IMR-90 (cell line): Measurements from ENCODE around the gene NUDCD3. TPM values are rescaled to one million over a fixed set of nuclear protein-coding genes. Genes with fewer than 3 reads are reported as not detected.

Source experiments
- ATAC-seq: fragments of 200-7000 bp; cut with Tn5 transposase; 2 replicates; pipeline ENCODE4 v1.9.1; 2020; ENCODE audit warnings: low read depth, mild to moderate bottlenecking, moderate library complexity
- BruUV-seq: library from RNA; stranded (reverse); fragments of 400-500 nt; replicated peaks from 2 replicates; lab custom pipeline; 2021; lab: Mats Ljungman, UMichigan
- CTCF ChIA-PET: fragments of 300-600 bp; formaldehyde crosslinking; extraction: SDS; loops from one replicate; lab custom pipeline; 2021; ENCODE audit warnings: antibody characterized with exemption; lab: Yijun Ruan, JAX
- POLR2A ChIA-PET: fragments of 300-600 bp; sonication (Branson Sonifier 250); formaldehyde crosslinking; loops from one replicate; lab custom pipeline; 2022; ENCODE audit warnings: antibody characterized with exemption; ENCODE audit not compliant: unreplicated experiment; lab: Charles Lee
- DNase-seq: peaks from one replicate; pipeline ENCODE4 v3.0.0; 2013
- H2AFZ ChIP-seq: replicated peaks from 2 replicates; pipeline ENCODE3; 2013; ENCODE audit warnings: low read length, mild to moderate bottlenecking; ENCODE audit not compliant: poor library complexity
- H2AK5ac ChIP-seq: 2 replicates; pipeline ENCODE4 v1.6.1; 2013; ENCODE audit warnings: low read depth, low read length, inconsistent platforms
- H2AK9ac ChIP-seq: replicated peaks from 2 replicates; pipeline ENCODE3; 2013; ENCODE audit warnings: mild to moderate bottlenecking, low read depth, low read length, moderate library complexity; ENCODE audit not compliant: poor library complexity
- H2BK120ac ChIP-seq: 2 replicates; pipeline ENCODE4 v1.6.1; 2013; ENCODE audit warnings: low read depth, low read length, inconsistent platforms
- H2BK15ac ChIP-seq: 3 replicates; pipeline ENCODE4 v1.6.1; 2013; ENCODE audit warnings: low read depth, low read length, inconsistent platforms
- H2BK20ac ChIP-seq: 2 replicates; pipeline ENCODE4 v1.6.1; 2013; ENCODE audit warnings: low read depth, mild to moderate bottlenecking, inconsistent platforms, low read length, moderate library complexity
- H2BK5ac ChIP-seq: 2 replicates; pipeline ENCODE4 v1.6.1; 2013; ENCODE audit warnings: mild to moderate bottlenecking, low read depth, low read length, inconsistent platforms; ENCODE audit not compliant: poor library complexity, severe bottlenecking
- H3K14ac ChIP-seq: replicated peaks from 2 replicates; pipeline ENCODE4 v1.6.1; 2013; ENCODE audit warnings: low read depth, low read length, inconsistent platforms
- H3K18ac ChIP-seq: 2 replicates; pipeline ENCODE4 v1.6.1; 2013; ENCODE audit warnings: low read depth, low read length, control low read depth
- H3K23ac ChIP-seq: 2 replicates; pipeline ENCODE4 v1.6.1; 2013; ENCODE audit warnings: low read depth, low read length, inconsistent platforms
- H3K27ac ChIP-seq: 2 replicates; pipeline ENCODE4 v1.5.1; 2013; ENCODE audit warnings: mild to moderate bottlenecking, control low read depth, low read length; ENCODE audit not compliant: insufficient read depth
- H3K27me3 ChIP-seq: 2 replicates; pipeline ENCODE4 v1.6.1; 2013; ENCODE audit warnings: low read length; ENCODE audit not compliant: control insufficient read depth, insufficient read depth
- H3K36me3 ChIP-seq: 2 replicates; pipeline ENCODE4 v1.6.1; 2013; ENCODE audit warnings: low read length, mixed read lengths; ENCODE audit not compliant: control insufficient read depth, insufficient read depth
- H3K4ac ChIP-seq: 2 replicates; pipeline ENCODE4 v1.6.1; 2013; ENCODE audit warnings: low read depth, low read length, inconsistent platforms
- H3K4me1 ChIP-seq: 2 replicates; pipeline ENCODE4 v1.6.1; 2013; ENCODE audit warnings: low read length, mixed read lengths; ENCODE audit not compliant: control insufficient read depth, insufficient read depth
- H3K4me2 ChIP-seq: 2 replicates; pipeline ENCODE4 v1.6.1; 2013; ENCODE audit warnings: low read depth, mild to moderate bottlenecking, control low read depth, low read length, moderate library complexity
- H3K4me3 ChIP-seq: 2 replicates; pipeline ENCODE4 v1.5.1; 2013; ENCODE audit warnings: low read depth, mild to moderate bottlenecking, control low read depth, low read length, moderate library complexity; ENCODE audit not compliant: insufficient read depth
- H3K56ac ChIP-seq: 2 replicates; pipeline ENCODE4 v1.6.1; 2013; ENCODE audit warnings: low read length, inconsistent platforms; ENCODE audit not compliant: insufficient read depth; ENCODE audit errors: extremely low read depth
- H3K79me1 ChIP-seq, 2 experiments: 2 replicates each; pipeline ENCODE4 v1.6.1; 2013; ENCODE audit warnings: low read length in 2 of 2, inconsistent platforms in 1 of 2, low read depth in 1 of 2
- H3K9ac ChIP-seq: 2 replicates; pipeline ENCODE4 v1.6.1; 2013; ENCODE audit warnings: low read depth, low read length, control low read depth
- H3K9me1 ChIP-seq: 2 replicates; pipeline ENCODE4 v1.6.1; 2013; ENCODE audit warnings: low read length, inconsistent platforms; ENCODE audit not compliant: insufficient read depth
- H3K9me3 ChIP-seq: 2 replicates; pipeline ENCODE4 v1.6.1; 2013; ENCODE audit warnings: low read length; ENCODE audit not compliant: control insufficient read depth, insufficient read depth
- H4K20me1 ChIP-seq: 2 replicates; pipeline ENCODE4 v1.6.1; 2013; ENCODE audit warnings: low read length, inconsistent platforms; ENCODE audit not compliant: insufficient read depth
- H4K5ac ChIP-seq: 2 replicates; pipeline ENCODE4 v1.6.1; 2013; ENCODE audit warnings: mild to moderate bottlenecking, low read depth, low read length, control low read depth
- H4K8ac ChIP-seq, 2 experiments: 2 replicates each; pipeline ENCODE4 v1.6.1; 2013; ENCODE audit warnings: low read depth in 2 of 2, low read length in 2 of 2, control low read depth in 1 of 2, inconsistent platforms in 1 of 2
- H4K91ac ChIP-seq: 2 replicates; pipeline ENCODE4 v1.6.1; 2013; ENCODE audit warnings: low read depth, low read length, inconsistent platforms; ENCODE audit not compliant: insufficient read depth
- CEBPB ChIP-seq: IDR thresholded peaks from 2 replicates; pipeline ENCODE4 v1.6.1; 2012; ENCODE audit warnings: low read depth, low read length, improper control_type of control experiment
- CHD1 ChIP-seq: IDR thresholded peaks from 2 replicates; pipeline ENCODE4 v1.6.1; 2012; ENCODE audit warnings: low read depth, low read length, improper control_type of control experiment
- MXI1 ChIP-seq: IDR thresholded peaks from 2 replicates; pipeline ENCODE4 v1.6.1; 2012; ENCODE audit warnings: low read depth, mild to moderate bottlenecking, low read length, moderate library complexity, borderline replicate concordance
- NFE2L2 ChIP-seq: fragments of 150-350 bp; IDR thresholded peaks from 2 replicates; pipeline ENCODE4 v1.6.1; 2016; ENCODE audit warnings: low read depth, mild to moderate bottlenecking, low read length
- POLR2A ChIP-seq: IDR thresholded peaks from 2 replicates; pipeline ENCODE4 v1.6.1; 2012; ENCODE audit warnings: mild to moderate bottlenecking, low read depth, low read length
- RAD21 ChIP-seq: IDR thresholded peaks from 2 replicates; pipeline ENCODE4 v1.6.1; 2012; ENCODE audit warnings: low read length, improper control_type of control experiment
- RFX5 ChIP-seq: IDR thresholded peaks from 2 replicates; pipeline ENCODE4 v1.8.0; 2012; ENCODE audit warnings: low read depth, mild to moderate bottlenecking, low read length, moderate library complexity
- SMC3 ChIP-seq: fragments of 150-350 bp; IDR thresholded peaks from 2 replicates; pipeline ENCODE4 v1.6.1; 2016; ENCODE audit warnings: low read depth, mild to moderate bottlenecking, antibody characterized with exemption, low read length, moderate library complexity
- dilution Hi-C: fragments of 300-500 bp; cut with HindIII; formaldehyde crosslinking; loops from one replicate; pipeline ENCODE4 v1.14.3; 2018; ENCODE audit warnings: low sequenced_read_pairs; ENCODE audit not compliant: unreplicated experiment
- in situ Hi-C: fragments of 300-500 bp; cut with MboI; formaldehyde crosslinking; loops from 3 replicates; pipeline ENCODE4 v1.14.3; 2019; ENCODE audit warnings: low sequenced_read_pairs, inconsistent platforms, mixed read lengths
- intact Hi-C: fragments of 100-400 bp; cut with micrococcal nuclease; formaldehyde crosslinking; loops from 2 replicates; pipeline ENCODE4 v1.10.0; 2022
- polyA plus RNA-seq, 3 experiments: library from polyadenylated mRNA; depleted of rRNA; stranded (reverse); fragments of >200 nt; gene quantifications; 2 replicates each; pipeline ENCODE4 v1.2.3, GENCODE V29; 2012; ENCODE audit warnings: low replicate concordance in 1 of 3
- total RNA-seq: library from RNA; depleted of rRNA; stranded (reverse); fragments of >200 nt; gene quantifications from 2 replicates; pipeline ENCODE4 v1.2.3, GENCODE V29; 2012
- TF ChIP-seq, protein P1 (sequence below): fragments of 150-350 bp; IDR thresholded peaks from 2 replicates; pipeline ENCODE4 v1.6.1; 2017; ENCODE audit warnings: mild to moderate bottlenecking, antibody characterized with exemption, low read length, low read depth
- TF ChIP-seq, protein P2 (sequence below): fragments of 150-350 bp; IDR thresholded peaks from 2 replicates; pipeline ENCODE4 v1.6.1; 2016; ENCODE audit warnings: low read depth, mild to moderate bottlenecking, low read length, moderate library complexity, borderline replicate concordance
- TF ChIP-seq, protein P3 (sequence below): conservative IDR thresholded peaks from 2 replicates; pipeline ENCODE4 v1.5.1; 2012; ENCODE audit warnings: mild to moderate bottlenecking, low read depth, low read length, improper control_type of control experiment

Gene NUDCD3
- total and polyA plus RNA-seq, 2 of the 4 experiments (the other 2 are of a cell fraction) = 49.5 to 76.0 TPM

DNA sequence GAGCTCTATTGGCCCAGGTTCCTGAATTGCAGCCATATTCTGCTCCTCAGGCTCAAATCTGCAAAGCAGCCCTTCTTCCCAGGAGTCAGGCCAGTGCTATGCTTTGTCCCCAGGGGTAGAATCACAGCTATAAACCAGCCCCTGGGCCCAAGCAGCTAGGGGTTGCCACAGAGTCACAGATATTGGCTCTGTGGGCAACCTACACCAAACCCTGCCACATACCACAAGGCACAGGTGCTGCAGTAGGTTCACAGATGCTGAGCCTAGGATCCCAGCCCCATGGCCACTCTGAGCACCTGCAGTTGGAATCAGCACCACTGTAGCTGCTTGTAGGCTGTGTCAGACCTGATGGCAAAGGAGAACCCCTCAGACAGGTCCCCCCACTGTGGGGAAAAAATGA is 122.0 kb downstream of the NUDCD3 start:
- no peaks in the 10 kb centered on the region; the same call in 1 of the 2 replicates for H3K27me3 ChIP-seq
- no peak for DNase-seq
- H2AK5ac ChIP-seq = no peak overlapping the region
- H4K20me1 ChIP-seq = no peaks in the 10 kb centered on the region
- TF ChIP-seq, protein P1, sequence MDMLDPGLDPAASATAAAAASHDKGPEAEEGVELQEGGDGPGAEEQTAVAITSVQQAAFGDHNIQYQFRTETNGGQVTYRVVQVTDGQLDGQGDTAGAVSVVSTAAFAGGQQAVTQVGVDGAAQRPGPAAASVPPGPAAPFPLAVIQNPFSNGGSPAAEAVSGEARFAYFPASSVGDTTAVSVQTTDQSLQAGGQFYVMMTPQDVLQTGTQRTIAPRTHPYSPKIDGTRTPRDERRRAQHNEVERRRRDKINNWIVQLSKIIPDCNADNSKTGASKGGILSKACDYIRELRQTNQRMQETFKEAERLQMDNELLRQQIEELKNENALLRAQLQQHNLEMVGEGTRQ = no peak
- no peak for TF ChIP-seq SMC3
- TF ChIP-seq CHD1 = no peak
- TF ChIP-seq, protein P2, sequence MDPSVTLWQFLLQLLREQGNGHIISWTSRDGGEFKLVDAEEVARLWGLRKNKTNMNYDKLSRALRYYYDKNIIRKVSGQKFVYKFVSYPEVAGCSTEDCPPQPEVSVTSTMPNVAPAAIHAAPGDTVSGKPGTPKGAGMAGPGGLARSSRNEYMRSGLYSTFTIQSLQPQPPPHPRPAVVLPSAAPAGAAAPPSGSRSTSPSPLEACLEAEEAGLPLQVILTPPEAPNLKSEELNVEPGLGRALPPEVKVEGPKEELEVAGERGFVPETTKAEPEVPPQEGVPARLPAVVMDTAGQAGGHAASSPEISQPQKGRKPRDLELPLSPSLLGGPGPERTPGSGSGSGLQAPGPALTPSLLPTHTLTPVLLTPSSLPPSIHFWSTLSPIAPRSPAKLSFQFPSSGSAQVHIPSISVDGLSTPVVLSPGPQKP = no peak
- TF ChIP-seq MXI1 = no peak
- TF ChIP-seq, protein P3, sequence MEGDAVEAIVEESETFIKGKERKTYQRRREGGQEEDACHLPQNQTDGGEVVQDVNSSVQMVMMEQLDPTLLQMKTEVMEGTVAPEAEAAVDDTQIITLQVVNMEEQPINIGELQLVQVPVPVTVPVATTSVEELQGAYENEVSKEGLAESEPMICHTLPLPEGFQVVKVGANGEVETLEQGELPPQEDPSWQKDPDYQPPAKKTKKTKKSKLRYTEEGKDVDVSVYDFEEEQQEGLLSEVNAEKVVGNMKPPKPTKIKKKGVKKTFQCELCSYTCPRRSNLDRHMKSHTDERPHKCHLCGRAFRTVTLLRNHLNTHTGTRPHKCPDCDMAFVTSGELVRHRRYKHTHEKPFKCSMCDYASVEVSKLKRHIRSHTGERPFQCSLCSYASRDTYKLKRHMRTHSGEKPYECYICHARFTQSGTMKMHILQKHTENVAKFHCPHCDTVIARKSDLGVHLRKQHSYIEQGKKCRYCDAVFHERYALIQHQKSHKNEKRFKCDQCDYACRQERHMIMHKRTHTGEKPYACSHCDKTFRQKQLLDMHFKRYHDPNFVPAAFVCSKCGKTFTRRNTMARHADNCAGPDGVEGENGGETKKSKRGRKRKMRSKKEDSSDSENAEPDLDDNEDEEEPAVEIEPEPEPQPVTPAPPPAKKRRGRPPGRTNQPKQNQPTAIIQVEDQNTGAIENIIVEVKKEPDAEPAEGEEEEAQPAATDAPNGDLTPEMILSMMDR = no peak
- TF ChIP-seq NFE2L2 = no peak
- no peak for TF ChIP-seq RAD21
- no peak for TF ChIP-seq RFX5
- no peak for TF ChIP-seq CEBPB
- no peak for TF ChIP-seq POLR2A
- dilution Hi-C loops = no loop called here
- in situ Hi-C loops = no loop called here
- no peak overlapping the region for H4K8ac ChIP-seq
- H3K9me1 ChIP-seq = 0 out of 2 replicates have a peak, but pooled peaks cover 4% of the 10 kb centered on the region
- H3K4me1 ChIP-seq = no peaks in the 10 kb centered on the region
- no peak overlapping the region for H2BK120ac ChIP-seq
- no peak overlapping the region for H4K91ac ChIP-seq
- no peak overlapping the region for H3K27ac ChIP-seq
- ChIA-PET POLR2A (no interaction called here), CTCF (no interaction called here)
- H2BK15ac ChIP-seq = 0 out of 3 replicates have a peak overlapping the region, but pooled peaks have one; percentile 62
- no peak overlapping the region for H3K23ac ChIP-seq
- intact Hi-C loops = no loop called here
- H3K18ac ChIP-seq = no peak overlapping the region
- no peaks in the 10 kb centered on the region for H3K79me1 ChIP-seq
- H3K4ac ChIP-seq = no peak overlapping the region
- H3K9ac ChIP-seq = no peak overlapping the region
- no peak overlapping the region for H3K56ac ChIP-seq
- H3K36me3 ChIP-seq = no peaks in the 10 kb centered on the region
- no peak overlapping the region for H4K5ac ChIP-seq
- no peak overlapping the region for H2AK9ac ChIP-seq
- H2AFZ ChIP-seq = peak overlapping the region; percentile 27
- H3K4me3 ChIP-seq = no peak overlapping the region
- no peak overlapping the region for H2BK20ac ChIP-seq
- H3K14ac ChIP-seq = no peak overlapping the region
- no peak overlapping the region for H3K4me2 ChIP-seq
- no peak for ATAC-seq
- no peak overlapping the region for H2BK5ac ChIP-seq
- no TSS peak for BruUV-seq
- H3K9me3 ChIP-seq = no peaks in the 10 kb centered on the region
